GM18861 (cell line): Measurements from ENCODE around the gene CORIN.
"Not testable (repeated sequence)": the region's sequence is repeated elsewhere in the genome, so short reads cannot be mapped to it uniquely, and the experiment has no call there.

Experiments
- ATAC-seq: cut with Tn5 transposase; IDR thresholded peaks from one replicate; pipeline ENCODE4 v1.9.1; 2021; ENCODE audit not compliant: unreplicated experiment

CORIN gene

DNA sequence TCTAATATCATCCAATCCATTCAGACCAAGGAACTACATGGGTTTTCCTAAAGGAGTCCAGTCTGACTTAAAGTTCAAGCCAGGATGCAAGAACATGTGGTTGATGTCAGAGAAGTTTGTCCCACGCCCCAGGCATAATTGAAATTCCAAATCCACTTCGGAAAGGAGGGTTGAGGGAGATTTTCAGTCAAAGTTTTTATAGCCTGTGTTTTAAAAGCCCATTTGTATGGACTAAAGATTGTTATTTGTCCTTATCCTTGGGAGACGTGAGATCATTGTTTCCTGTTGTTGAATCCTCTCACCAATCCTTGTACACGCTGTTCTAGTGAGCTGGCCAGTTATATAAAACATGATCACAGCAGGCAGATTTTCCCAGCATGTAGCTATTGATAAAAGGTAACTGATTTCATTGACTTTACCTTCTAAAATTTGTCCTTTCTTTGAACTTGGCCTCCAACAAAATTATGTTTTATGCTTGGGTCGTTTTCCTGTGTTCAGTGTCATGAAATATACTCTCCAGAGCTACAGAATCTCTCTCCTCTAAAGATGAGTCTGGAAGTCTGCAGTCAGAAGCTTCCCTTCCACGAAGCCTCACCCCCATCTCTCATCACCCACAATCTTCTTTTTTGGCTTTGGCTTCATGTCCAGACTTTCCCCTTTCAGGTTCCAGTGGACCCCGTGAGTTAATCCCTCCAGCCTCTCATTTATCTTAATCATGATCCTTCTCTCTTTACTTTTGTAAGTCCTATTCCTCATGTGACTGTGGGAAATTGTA, 259.9 kb downstream of the CORIN start:
- no peak for ATAC-seq

DNA sequence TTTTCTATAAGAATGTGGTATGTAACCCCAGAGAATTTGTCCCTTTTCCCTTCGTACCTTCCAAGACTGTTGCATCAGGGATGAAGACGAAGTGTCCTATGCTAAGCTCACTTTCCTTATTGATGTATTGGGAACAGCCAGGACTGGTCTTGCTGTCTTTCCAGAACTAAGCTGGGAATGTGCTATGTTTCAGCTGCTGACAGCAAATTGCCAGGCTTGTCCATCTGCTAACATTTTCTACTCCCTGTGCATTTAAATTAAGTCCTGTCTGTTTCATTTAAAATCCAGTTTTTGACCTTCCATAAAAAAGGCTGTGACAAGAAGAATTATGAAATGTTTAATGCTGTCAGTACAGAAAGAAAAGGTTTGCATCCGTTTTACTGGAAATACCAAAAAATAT, 264.9 kb downstream of the CORIN start:
- no peak for ATAC-seq

DNA sequence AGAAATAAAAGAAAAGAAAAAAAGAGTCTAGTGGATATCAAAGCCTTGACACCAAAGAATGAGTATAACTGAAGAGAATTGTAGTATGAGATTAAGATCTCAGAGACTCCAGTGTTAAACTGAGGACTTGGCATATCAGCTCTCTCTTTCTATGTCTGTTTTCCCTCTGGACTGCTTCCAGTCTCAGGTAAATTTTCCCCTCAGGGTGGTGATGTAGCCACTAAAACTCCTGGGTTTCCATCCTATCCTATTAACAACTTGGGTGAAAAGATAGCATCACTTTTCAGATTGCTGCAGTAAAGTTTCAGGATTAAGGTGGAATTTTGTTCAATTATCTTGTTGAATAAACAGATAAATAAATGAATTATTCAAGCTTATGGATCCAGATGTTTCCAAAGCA, 267.1 kb downstream of the CORIN start:
- no peak for ATAC-seq

DNA sequence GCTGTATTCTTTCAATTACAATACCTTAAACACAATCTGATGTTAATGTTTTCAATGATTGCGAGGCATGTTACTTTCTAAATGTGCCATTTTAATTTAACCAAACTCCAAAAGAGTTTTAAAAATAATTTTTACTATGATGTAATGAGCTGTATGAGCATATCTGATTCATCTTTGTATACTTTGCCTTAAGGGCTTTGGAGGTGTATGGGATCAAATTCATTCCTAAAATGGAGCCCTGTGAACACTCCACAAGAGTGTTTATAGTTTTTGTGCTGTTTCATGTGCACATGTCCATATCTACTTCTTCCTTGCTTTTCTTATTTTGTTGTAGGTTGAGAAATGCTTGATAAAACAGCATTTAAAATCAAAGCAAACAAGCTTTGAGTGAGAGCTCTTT, 270.4 kb downstream of the CORIN start:
- no peak for ATAC-seq

DNA sequence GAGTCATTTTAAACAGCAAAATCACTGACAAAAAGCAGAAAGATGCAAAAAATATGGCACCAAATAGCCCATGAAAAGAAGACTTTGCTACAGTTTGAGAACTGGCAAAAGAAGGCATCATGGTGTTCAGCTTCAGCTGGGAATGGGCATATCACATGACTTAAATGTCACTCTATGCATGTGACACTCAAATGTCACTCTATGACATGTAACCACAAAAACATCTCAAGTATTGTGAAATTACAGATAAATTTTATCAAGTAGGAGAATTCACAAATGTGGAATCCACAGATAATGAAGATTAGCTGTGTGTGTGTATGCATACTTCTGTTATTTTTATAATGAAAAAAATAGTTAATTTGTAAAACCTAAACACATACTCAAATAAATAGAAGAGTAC, 270.9 kb downstream of the CORIN start:
- ATAC-seq: no peak

DNA sequence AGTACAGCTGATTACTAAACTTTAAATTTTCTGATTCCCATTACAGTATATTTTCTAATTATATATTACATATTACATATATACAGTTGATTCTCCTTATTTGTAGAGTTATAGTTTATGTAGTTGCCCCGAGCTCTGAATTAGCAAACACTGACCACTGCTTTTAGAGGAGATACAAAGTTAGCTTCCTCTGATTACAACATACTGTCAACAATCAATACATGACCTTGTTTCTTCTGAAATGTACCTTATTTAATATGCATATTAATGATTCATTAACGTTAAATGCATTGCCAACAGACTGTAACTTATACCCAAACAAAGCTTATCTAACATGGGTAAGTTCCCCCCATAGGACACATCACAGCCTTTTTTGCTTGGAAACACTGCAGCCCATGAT, 271.3 kb downstream of the CORIN start:
- no peak for ATAC-seq

DNA sequence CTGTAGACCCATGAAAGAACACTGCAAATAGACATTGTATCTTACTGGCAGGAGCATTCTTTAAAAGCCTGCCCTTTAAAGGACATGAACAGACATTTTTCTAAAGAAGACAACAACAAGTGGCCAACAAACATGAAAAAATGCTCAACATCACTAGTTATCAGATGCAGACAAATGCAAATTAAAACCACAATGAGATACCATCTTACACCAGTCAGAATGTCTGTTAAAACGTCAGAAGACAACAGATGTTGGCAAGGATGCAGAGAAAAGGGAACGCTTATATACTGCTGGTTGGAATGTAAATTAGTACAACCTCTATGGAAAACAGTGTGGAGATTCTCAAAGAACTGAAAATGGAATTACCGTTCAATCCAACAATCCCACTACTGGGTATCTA, 275.6 kb downstream of the CORIN start:
- no peak for ATAC-seq

DNA sequence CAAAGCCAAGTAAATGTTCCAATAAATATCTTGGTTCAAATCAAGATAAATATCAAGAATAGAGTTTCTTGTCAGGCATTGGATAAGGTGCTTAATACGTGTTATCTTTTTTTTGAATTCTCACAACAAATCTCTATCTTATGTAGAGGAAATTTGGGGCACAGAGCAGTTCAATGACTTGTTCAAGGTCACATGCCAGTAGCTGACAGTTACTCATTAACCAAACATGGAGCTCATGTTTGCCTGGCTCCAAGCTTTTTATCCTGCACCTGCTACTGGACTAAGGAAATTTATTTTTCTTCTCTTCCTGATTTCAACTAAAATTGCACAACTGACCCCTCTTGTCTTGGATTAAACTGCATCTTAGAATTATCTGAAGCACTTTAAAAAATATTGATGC, 276.5 kb downstream of the CORIN start:
- ATAC-seq: no peak

DNA sequence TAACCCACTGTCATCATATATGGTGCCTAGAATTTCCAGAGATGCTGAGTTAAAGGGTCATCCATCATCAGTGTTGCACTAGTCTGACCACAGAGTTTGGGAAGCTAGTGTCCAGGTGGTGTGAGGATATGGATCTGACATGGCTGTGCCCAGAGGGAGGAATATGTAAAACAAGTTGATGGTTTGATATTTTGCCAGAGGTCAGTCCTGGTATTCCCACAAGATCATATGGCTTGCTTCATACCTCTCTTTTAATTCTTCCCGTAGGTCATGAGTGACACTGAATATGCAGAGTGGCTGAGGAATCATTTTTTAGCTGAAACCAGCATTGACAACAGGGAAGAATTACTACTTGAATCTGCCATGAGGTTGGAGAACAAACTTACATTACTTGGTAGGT, 277.2 kb downstream of the CORIN start:
- ATAC-seq: no peak

DNA sequence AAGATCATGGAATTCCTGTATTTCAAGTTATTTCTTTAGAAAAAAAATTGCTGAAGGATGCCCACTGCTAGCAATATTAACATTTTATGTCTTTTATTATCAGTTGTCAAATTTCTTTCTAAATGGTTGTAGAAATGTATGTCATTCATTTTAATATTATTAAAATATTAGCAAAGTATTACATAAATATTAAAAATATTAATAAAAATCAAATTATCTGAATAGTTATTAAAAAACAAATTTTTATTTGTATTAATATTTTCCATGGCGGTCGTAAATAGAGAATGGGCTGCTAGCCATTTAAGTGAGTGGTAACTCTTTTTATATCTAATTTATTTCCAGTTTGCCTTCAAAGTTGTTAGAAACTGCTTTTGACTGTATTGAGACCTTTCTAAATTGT, 280.6 kb downstream of the CORIN start:
- no peak for ATAC-seq

DNA sequence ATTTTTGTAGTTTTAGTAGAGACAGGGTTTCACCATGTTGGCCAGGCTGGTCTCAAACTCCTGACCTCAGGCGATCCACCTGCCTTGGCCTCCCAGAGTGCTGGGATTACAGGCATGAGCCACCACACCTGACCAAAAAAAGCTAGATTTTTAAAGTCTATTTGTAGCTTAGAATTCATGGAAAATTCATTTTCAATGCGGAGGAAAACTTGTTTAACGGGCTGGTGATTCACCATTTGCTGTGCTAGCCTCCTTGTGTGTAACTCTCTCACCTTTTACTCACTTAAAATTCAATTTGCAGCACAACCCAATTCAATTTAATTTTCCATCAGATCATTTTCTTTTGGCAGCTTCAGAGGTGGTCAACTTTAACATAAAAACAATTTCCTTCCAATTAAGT, 281.9 kb downstream of the CORIN start:
- ATAC-seq: not testable (repeated sequence)

DNA sequence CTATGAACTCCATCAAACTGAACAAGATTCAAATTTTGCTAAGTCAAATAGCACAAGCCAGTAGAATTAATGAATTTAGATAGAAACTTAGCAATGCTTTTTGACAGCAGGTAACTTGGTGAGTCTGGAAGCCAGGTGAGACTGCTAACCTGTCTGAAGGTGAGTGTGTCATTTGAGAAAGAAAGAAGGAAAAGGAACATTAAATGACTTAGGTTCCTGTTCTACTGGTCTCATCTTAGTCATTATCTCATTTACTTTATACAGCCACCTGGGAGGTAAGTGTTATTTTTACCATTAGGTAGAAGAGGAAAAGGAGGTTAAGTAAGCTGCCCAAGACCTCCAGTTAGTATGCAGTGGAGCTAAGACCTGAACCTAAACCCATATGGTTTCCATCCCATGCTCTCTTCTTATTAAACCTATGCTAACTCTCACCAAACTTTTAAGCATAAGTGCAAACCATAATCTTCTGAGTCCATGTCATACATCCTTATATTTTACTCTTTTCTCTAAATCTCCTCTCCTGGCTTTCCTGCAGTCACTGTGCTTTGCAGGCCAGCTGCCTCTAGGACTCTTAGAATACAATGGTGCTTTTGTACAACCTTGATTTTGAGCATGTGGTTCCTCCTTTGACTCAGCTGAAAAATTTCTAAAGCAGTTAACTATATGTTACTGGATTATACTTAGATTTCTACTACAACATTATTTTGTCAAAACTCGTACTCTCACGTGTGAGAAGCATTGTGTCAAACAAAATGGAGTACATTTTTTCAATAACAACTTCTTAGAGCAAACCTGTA, 284.3 kb downstream of the CORIN start:
- no peak for ATAC-seq

DNA sequence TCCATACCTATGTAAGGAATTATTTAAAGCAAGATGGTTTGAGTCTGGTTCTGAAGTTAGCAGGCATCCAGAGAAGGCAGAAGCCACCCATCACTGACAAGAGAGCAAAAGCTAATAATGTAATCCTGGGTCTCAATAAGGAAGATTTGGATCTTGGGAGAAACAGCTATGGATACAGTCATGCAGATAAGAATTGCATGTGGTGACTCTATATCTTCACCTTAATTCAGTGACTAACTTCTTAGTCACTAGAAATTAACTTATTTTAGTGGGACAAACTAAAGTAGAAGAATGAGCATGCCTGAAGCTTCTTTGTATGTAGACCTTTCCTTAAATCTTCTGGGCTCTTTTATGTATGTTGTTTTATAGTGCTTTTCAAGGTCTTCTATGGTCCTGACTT, 286.2 kb downstream of the CORIN start:
- no peak for ATAC-seq

DNA sequence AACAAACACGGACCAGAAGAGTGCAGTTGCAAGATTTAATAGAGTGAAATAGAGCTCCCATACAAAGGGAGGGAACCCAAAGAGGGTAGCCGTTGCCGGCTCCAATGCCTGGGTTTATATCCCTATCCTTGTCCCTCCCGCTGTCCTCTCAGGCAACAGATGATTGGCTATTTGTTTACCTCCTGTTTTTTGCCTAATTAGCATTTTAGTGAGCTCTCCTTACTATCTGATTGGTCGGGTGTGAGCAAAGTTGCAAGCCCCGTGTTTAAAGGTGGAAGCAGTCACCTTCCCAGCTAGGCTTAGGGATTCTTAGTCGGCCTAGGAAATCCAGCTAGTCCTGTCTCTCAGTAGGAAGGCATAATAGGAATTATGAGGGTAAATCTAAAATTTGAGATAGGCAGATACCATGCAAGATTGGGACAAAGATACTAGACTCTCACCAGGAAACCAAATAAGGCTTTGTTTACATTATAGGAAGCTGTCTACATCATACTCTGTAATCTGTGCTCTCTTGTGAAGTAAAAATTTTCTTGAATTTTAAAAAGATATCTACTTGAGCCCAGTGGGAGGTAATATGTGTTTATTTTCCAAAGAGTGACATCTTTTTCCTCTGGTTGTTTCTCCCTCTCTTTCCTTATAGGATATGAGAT, 286.8 kb downstream of the CORIN start:
- ATAC-seq: no peak

DNA sequence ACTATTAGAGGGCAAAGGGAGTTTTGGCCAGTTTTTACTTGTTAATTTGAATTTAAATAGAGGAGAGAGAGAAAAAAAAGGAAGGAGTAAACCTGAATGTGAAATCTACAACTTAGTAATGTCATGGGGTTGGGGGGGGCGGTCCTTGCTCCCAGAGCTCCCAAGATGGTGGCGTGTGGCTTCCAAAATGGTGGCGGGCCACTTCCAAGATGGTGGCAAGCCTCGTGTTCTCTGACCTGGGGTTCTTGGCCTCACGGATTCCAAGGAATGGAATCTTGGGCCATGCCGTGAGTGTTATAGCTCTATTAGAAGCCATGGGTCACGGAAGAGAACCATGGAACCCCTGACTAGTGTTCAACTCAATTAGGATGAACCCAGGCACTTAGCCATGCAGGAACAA, 287.5 kb downstream of the CORIN start:
- ATAC-seq: not testable (repeated sequence)
